ENCODE data around the gene NDUFS5. TPM values are rescaled to one million over a fixed set of nuclear protein-coding genes. Genes with fewer than 3 reads are reported as not detected.

The NDUFS5 gene
- total RNA-seq, 1 experiment from 2014 or later, result 367 TPM

DNA sequence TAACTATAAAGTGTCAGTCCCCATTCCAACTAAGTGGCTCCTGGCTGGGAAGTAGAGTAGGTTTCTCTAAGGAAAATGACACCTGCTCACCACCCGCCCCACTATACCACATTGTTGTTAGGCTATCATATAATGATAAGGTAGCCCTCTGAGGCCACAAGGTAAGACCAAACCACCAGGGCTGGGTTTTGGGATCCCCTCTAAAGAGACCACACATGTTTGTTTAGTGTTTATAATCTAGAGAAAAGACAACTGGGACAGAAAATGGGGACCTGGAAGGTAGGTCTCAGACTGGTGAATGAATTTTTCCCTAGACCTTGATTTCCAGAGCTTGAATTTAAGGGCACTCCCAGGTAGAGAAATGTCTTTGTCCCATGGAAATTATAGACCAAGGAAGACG, 19.9 kb upstream of the NDUFS5 start:
- H2AK5ac ChIP-seq (ENCODE audit: insufficient read length, low read length), result no peak overlapping the region
- no peak overlapping the region for H4K5ac ChIP-seq (ENCODE audit: insufficient read length, low read depth, low read length)
- H3K4me2 ChIP-seq (ENCODE audit: insufficient read depth, insufficient read length, low read length), result no peak overlapping the region
- peaks cover 22 to 30% of the 10 kb centered on the region in 2 experiments for H3K4me1 Mint-ChIP-seq
- H3K36me3 Mint-ChIP-seq (ENCODE audit: insufficient read depth in 1 of 3, low read depth in 3 of 3), result peaks cover 58 to 97% (median 78%) of the 10 kb centered on the region in 3 experiments; a peak in 6 of 7 replicates
- H3K27ac Mint-ChIP-seq, result peak overlapping the region in 2 of 3 experiments; percentile 6 to 94; a peak in 3 of 7 replicates
- no peak overlapping the region for H4K91ac ChIP-seq (ENCODE audit: insufficient read length, low read depth, low read length)
- H3K4me1 ChIP-seq (ENCODE audit: insufficient read depth, low read length), result no peaks in the 10 kb centered on the region; the same call in 1 of the 2 replicates
- no peaks in the 10 kb centered on the region; the same call in 1 of the 2 replicates for H3K27me3 ChIP-seq (ENCODE audit: insufficient read depth, low read length)
- no peak overlapping the region for H4K8ac ChIP-seq (replicated peaks; ENCODE audit: insufficient read length, low read depth, low read length)
- H3K27me3 Mint-ChIP-seq (ENCODE audit: low read depth), result no peaks in the 10 kb centered on the region
- no peak overlapping the region for H3T11ph ChIP-seq (ENCODE audit: low read length)
- H3K18ac ChIP-seq (ENCODE audit: insufficient read length, low read depth, low read length), result no peak overlapping the region
- no peak overlapping the region for H2BK120ac ChIP-seq (ENCODE audit: low read depth, low read length, poor library complexity, severe bottlenecking)
- no peaks in the 10 kb centered on the region for H3K9me3 Mint-ChIP-seq
- no peaks in the 10 kb centered on the region for H4K20me1 ChIP-seq (ENCODE audit: control insufficient read depth, insufficient read depth, insufficient read length)
- no peak overlapping the region for H3K9ac ChIP-seq (ENCODE audit: extremely low read depth, insufficient read length, low read length)
- H2AFZ ChIP-seq (ENCODE audit: low read length), result no peak overlapping the region
- H2BK15ac ChIP-seq (ENCODE audit: low read depth, low read length), result no peak overlapping the region
- no peak overlapping the region for H3K14ac ChIP-seq (ENCODE audit: insufficient read depth, low read length)
- no peak overlapping the region for H2BK12ac ChIP-seq (ENCODE audit: insufficient read length, low read depth, low read length)
- H3K27ac ChIP-seq (ENCODE audit: insufficient read length, low read depth, low read length), result no peak overlapping the region
- TF ChIP-seq, protein P1, sequence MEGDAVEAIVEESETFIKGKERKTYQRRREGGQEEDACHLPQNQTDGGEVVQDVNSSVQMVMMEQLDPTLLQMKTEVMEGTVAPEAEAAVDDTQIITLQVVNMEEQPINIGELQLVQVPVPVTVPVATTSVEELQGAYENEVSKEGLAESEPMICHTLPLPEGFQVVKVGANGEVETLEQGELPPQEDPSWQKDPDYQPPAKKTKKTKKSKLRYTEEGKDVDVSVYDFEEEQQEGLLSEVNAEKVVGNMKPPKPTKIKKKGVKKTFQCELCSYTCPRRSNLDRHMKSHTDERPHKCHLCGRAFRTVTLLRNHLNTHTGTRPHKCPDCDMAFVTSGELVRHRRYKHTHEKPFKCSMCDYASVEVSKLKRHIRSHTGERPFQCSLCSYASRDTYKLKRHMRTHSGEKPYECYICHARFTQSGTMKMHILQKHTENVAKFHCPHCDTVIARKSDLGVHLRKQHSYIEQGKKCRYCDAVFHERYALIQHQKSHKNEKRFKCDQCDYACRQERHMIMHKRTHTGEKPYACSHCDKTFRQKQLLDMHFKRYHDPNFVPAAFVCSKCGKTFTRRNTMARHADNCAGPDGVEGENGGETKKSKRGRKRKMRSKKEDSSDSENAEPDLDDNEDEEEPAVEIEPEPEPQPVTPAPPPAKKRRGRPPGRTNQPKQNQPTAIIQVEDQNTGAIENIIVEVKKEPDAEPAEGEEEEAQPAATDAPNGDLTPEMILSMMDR (conservative IDR thresholded peaks at IDR 0.05), result no peak
- H3K4me3 Mint-ChIP-seq, result no peak overlapping the region
- H3K56ac ChIP-seq (ENCODE audit: insufficient read length, low read depth, low read length), result no peak overlapping the region
- no peaks in the 10 kb centered on the region for H3K79me2 ChIP-seq (ENCODE audit: insufficient read depth, low read length)
- H2BK20ac ChIP-seq (ENCODE audit: low read depth, low read length, poor library complexity, severe bottlenecking), result no peak overlapping the region
- H3K4ac ChIP-seq (ENCODE audit: low read depth, low read length), result no peak overlapping the region
- no peaks in the 10 kb centered on the region for H3K9me3 ChIP-seq (ENCODE audit: control insufficient read depth, low read depth, low read length)
- H2BK5ac ChIP-seq (ENCODE audit: insufficient read length, low read length), result no peak overlapping the region
- WGBS (ENCODE audit: extremely low coverage, insufficient read length, low lambda C conversion rate), result no CpG with 5 or more reads among the region's 2 CpGs
- DNase-seq, result no peak
- H3K23me2 ChIP-seq (ENCODE audit: insufficient read length, low read depth, low read length, poor library complexity, severe bottlenecking), result no peaks in the 10 kb centered on the region
- H3K23ac ChIP-seq (ENCODE audit: insufficient read length, low read depth, low read length), result no peak overlapping the region
- H3K79me1 ChIP-seq (ENCODE audit: insufficient read depth, low read depth, low read length, poor library complexity, severe bottlenecking), result no peaks in the 10 kb centered on the region

All from H9 (cell line).